GM12891 (cell line): ENCODE results near the gene GRIK2.

Source experiments
- DNase-seq: peaks from one replicate; pipeline ENCODE4 v3.0.0; 2011; ENCODE audit warnings: low spot score; ENCODE audit not compliant: insufficient read length
- FAIRE-seq: peaks from 2 replicates; lab custom pipeline; 2011; peaks lifted over from hg19 to GRCh38; lab: Jason Lieb, UNC
- PAX5 ChIP-seq: IDR thresholded peaks from 2 replicates; pipeline ENCODE4 v1.6.1; 2011; ENCODE audit warnings: low read length, moderate library complexity, mild to moderate bottlenecking; ENCODE audit not compliant: insufficient read depth, severe bottlenecking
- POLR2A ChIP-seq: IDR thresholded peaks from 2 replicates; pipeline ENCODE4 v1.6.1; 2011; ENCODE audit warnings: low read depth, low read length, control low read depth
- POLR2AphosphoS5 ChIP-seq: IDR thresholded peaks from 2 replicates; pipeline ENCODE4 v1.6.1; 2011; ENCODE audit warnings: low read depth, low read length, control low read depth
- POU2F2 ChIP-seq: IDR thresholded peaks from 2 replicates; pipeline ENCODE4 v1.6.1; 2011; ENCODE audit warnings: low read depth, mild to moderate bottlenecking, control low read depth, low read length, moderate library complexity
- SPI1 ChIP-seq: IDR thresholded peaks from 2 replicates; pipeline ENCODE4 v1.6.1; 2011; ENCODE audit warnings: low read depth, low read length, control low read depth
- TAF1 ChIP-seq: IDR thresholded peaks from 2 replicates; pipeline ENCODE4 v1.6.1; 2011; ENCODE audit warnings: low read depth, low read length, control low read depth

Gene GRIK2

DNA sequence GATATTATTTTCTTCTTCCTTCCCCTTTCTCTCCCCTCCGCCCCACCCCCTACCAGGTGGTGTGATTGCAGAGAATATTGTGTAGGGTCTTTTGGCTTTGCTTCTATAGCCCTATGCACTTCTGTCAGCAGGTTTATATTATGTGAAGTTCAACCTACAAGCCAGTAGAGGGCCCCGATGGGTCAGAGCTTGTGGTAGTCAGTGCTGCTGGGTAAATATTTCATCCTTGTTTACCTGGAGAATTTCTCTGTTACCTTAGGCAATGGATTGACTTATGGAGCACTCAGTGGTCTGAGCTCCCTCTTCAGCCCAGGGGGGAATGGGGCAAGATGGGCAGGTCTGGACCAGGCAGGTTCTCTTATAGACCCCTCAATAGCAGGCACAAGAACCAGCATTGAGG lies 720.9 kb downstream of the GRIK2 start:
- TF ChIP-seq SPI1 (no peak), POLR2AphosphoS5 (no peak), POLR2A (no peak), TAF1 (no peak), PAX5 (no peak), POU2F2 (no peak)
- peak; percentile 1 for DNase-seq
- FAIRE-seq = no peak

DNA sequence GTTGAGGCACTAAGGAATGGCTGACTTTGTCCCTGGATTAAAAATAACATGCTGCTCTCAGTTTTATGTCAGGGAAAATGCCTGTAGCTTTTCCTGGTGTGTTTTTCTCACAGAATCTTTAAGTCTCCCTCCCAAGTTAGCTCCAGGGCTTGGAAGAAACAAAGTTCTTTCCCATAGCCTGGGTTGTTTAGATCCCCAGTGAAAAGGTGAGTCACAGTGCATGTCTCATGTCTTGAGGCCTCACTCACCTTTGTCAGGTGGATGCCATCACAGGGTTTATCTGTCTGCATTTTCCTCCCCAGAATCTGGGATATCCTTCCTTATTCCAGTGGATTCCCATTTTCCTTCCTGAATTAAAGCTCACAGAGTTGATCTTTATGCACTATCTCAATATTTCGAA lies 722.4 kb downstream of the GRIK2 start:
- no peak for TF ChIP-seq SPI1
- no peak for TF ChIP-seq TAF1
- TF ChIP-seq POLR2AphosphoS5 = no peak
- FAIRE-seq = no peak

DNA sequence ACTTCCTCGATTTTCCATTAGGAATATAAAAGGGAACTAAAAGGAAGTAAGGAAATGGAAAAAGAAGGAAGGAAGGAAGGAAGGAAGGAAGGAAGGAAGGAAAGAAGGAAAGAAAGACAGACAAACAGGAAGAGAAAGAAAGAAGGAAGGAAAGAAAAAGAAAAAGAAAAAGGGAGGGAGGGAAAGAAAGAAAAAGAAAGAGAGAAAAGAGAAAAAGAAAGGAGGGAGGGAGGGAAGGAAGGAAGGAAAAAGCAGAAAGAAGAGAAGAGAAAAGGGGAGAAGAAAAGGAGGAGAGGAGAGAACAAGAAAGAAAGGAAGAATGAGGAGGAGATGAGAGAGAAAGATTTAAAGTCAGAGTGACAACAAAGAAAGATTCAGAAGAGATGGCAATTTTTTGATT lies 724.5 kb downstream of the GRIK2 start:
- TF ChIP-seq POLR2A = no peak
- no peak for TF ChIP-seq TAF1
- no peak for TF ChIP-seq SPI1
- no peak for TF ChIP-seq POU2F2
- no peak for TF ChIP-seq POLR2AphosphoS5
- TF ChIP-seq PAX5 = no peak
- FAIRE-seq (no peak), DNase-seq (no peak)

More for the DNA sequence above, 722.4 kb downstream of the GRIK2 start:
- no peak for DNase-seq
